Spleen (tissue), 11 donors: Measurements from ENCODE around the gene CCDC171. TPM values are rescaled to one million over a fixed set of nuclear protein-coding genes. Genes with fewer than 3 reads are reported as not detected.
A peak's percentile ranks its signal among the peaks of the same experiment; 100 is the strongest.

ENCODE experiments used
- DNase-seq: peaks from one replicate; pipeline ENCODE4 v3.0.0-alpha.2; 2020
- H3K27ac ChIP-seq, 8 donors: fragments of 200-600 bp; sonication (generic) in 7 of 8; 1 replicate in 4 of 8; 2 replicates in 4 of 8; pipeline versions ENCODE4 v1.5.0 to v1.8.0; 2016 to 2021; ENCODE audit warnings: inconsistent platforms in 4 of 8, mild to moderate bottlenecking in 4 of 8, moderate library complexity in 1 of 8
- H3K27me3 ChIP-seq, 7 donors: fragments of 200-600 bp; sonication (generic) in 6 of 7; replicated peaks in 1 of 7; 1 replicate in 4 of 7; 2 replicates in 3 of 7; pipeline versions ENCODE4 v1.5.0 to v1.8.0; 2016 to 2021; ENCODE audit warnings: inconsistent platforms in 3 of 7, mild to moderate bottlenecking in 1 of 7
- H3K36me3 ChIP-seq, 6 donors: fragments of 200-600 bp; sonication (generic) in 5 of 6; 1 replicate in 4 of 6; 2 replicates in 2 of 6; pipeline versions ENCODE4 v1.5.0 to v1.8.0; 2016 to 2021; ENCODE audit warnings: inconsistent platforms in 2 of 6
- H3K4me1 ChIP-seq, 6 donors: fragments of 200-600 bp; sonication (generic) in 5 of 6; 1 replicate in 3 of 6; 2 replicates in 3 of 6; pipeline versions ENCODE4 v1.5.0 to v1.8.0; 2016 to 2021; ENCODE audit warnings: inconsistent platforms in 3 of 6
- H3K4me3 ChIP-seq, 8 donors: fragments of 200-600 bp; sonication (generic) in 7 of 8; 1 replicate in 4 of 8; 2 replicates in 4 of 8; pipeline versions ENCODE4 v1.5.0 to v1.8.0; 2016 to 2021; ENCODE audit warnings: inconsistent platforms in 4 of 8, mild to moderate bottlenecking in 4 of 8, moderate library complexity in 2 of 8
- H3K9me3 ChIP-seq, 8 donors: fragments of 200-600 bp; sonication (generic) in 7 of 8; 1 replicate in 4 of 8; 2 replicates in 4 of 8; pipeline versions ENCODE4 v1.5.0 to v1.8.0; 2016 to 2021; ENCODE audit warnings: inconsistent platforms in 4 of 8
- CTCF ChIP-seq, 11 experiments: fragments of 200-600 bp in 7 of 11; fragments of 450-650 bp in 4 of 11; sonication (generic) in 4 of 11; IDR thresholded peaks in 8 of 11; conservative IDR thresholded peaks in 3 of 11; 1 replicate in 7 of 11; 2 replicates in 4 of 11; pipeline versions ENCODE4 v1.4.0 to v1.8.0; 2016 to 2021; ENCODE audit warnings: antibody characterized with exemption in 11 of 11, inconsistent platforms in 4 of 11, mild to moderate bottlenecking in 1 of 11
- POLR2A ChIP-seq, 3 donors: fragments of 450-650 bp; IDR thresholded peaks; one replicate each; pipeline ENCODE4 v1.5.1; 2017; ENCODE audit warnings: antibody characterized with exemption in 3 of 3, mild to moderate bottlenecking in 1 of 3
- POLR2AphosphoS5 ChIP-seq, 3 donors: sonication (generic); formaldehyde crosslinking; IDR thresholded peaks; one replicate each; pipeline ENCODE4 v1.5.1; 2017; ENCODE audit warnings: antibody characterized with exemption in 3 of 3
- WGBS, 5 donors: extraction: QIAGEN DNeasy Blood & Tissue Kit in 3 of 5; methylation state at CpG; one replicate each; pipeline versions ENCODE4 v1.1.5 to v1.1.7; 2013 to 2018; 5-methylcytosine and 5-hydroxymethylcytosine counted together
- intact Hi-C: fragments of 100-400 bp; cut with DNase I; formaldehyde crosslinking; loops from one replicate; pipeline ENCODE4 v1.15.0; 2023; ENCODE audit warnings: low total_unique reads
- polyA plus RNA-seq, 3 donors: library from polyadenylated mRNA; stranded (reverse); fragments of 200-250 nt; gene quantifications; one replicate each; pipeline ENCODE4 v1.2.1, GENCODE V29; 2013
- total RNA-seq, 7 donors: library from RNA; depleted of rRNA in 3 of 7; stranded (reverse); fragments of >200 nt in 3 of 7; fragmentation: NEBNext Ultra II Directional in 4 of 7; extraction: Animal tissue kit (Norgen Biotek cat#: 25700) in 4 of 7; gene quantifications; one replicate each; pipeline versions ENCODE4 v1.1.0 to v1.2.1, GENCODE V29; 2016 to 2021
- donor health status: healthy with polysubstance abuse.
- donor health status: DM: no; HTN: no; CAD: no; lungs with moderate emphysema.
- donor health status: DM: no; HTN: no; CAD: no.
- donor health status: Bipolar disorder and iron deficiency.
- donor health status: healthy.
- donor health status: DM: no; HTN: no; CAD: no.
- donor health status: DM: yes; HTN: yes; CAD: no.

Gene CCDC171
- total and polyA plus RNA-seq, 10 donors, result 0.38 to 4.0 (median 2.0) TPM

- DNase-seq, result no peak
- intact Hi-C loops, result no loop called here
- H3K4me3 ChIP-seq, result no peak overlapping the region
- H3K27me3 ChIP-seq, result no peaks in the 10 kb centered on the region
- H3K36me3 ChIP-seq, result no peaks in the 10 kb centered on the region
- H3K4me1 ChIP-seq, result no peaks in the 10 kb centered on the region
- no peaks in the 10 kb centered on the region for H3K9me3 ChIP-seq
- WGBS, 5 donors, result 42 to 96% (median 68%) methylated on average over 2 of the region's 2 CpGs
- H3K27ac ChIP-seq, result no peak overlapping the region
- TF ChIP-seq POLR2AphosphoS5 (IDR thresholded peaks at IDR 0.05) (no peak), CTCF (IDR thresholded peaks at IDR 0.05 in 8 of 11, conservative IDR thresholded peaks at IDR 0.05 in 3 of 11) (peak in 5 of 11 experiments; percentile 21 to 32 (median 30)), POLR2A (IDR thresholded peaks at IDR 0.05) (no peak)
Observed at GRCh38 chr9:15642369-15642962, 89.6 kb downstream of the CCDC171 start.

GRCh38 chr9:15670246-15670645, 117.4 kb downstream of the CCDC171 start:
- H3K4me1 ChIP-seq, result no peaks in the 10 kb centered on the region
- no peak for DNase-seq
- peaks cover 0 to 15% (median 2%) of the 10 kb centered on the region in 8 donors for H3K9me3 ChIP-seq
- no peak for TF ChIP-seq POLR2A (IDR thresholded peaks at IDR 0.05)
- H3K27ac ChIP-seq, result no peak overlapping the region
- intact Hi-C loops, result no loop called here
- H3K4me3 ChIP-seq, result no peak overlapping the region
- H3K36me3 ChIP-seq, result no peaks in the 10 kb centered on the region
- no peaks in the 10 kb centered on the region for H3K27me3 ChIP-seq

- H3K27me3 ChIP-seq, result no peaks in the 10 kb centered on the region
- WGBS, 5 donors, result 92 to 97% (median 95%) methylated on average over 7 of the region's 7 CpGs
Observed at GRCh38 chr9:15670894-15671293, 118.1 kb downstream of the CCDC171 start.

GRCh38 chr9:15693701-15694100, 140.9 kb downstream of the CCDC171 start:
- H3K27me3 ChIP-seq, result no peaks in the 10 kb centered on the region
- no peaks in the 10 kb centered on the region for H3K4me1 ChIP-seq
- TF ChIP-seq CTCF (IDR thresholded peaks at IDR 0.05 in 8 of 11, conservative IDR thresholded peaks at IDR 0.05 in 3 of 11) (no peak), POLR2AphosphoS5 (IDR thresholded peaks at IDR 0.05) (no peak), POLR2A (IDR thresholded peaks at IDR 0.05) (no peak)
- DNase-seq, result no peak
- H3K4me3 ChIP-seq, result no peak overlapping the region
- peaks cover 0 to 15% (median 0%) of the 10 kb centered on the region in 8 donors for H3K9me3 ChIP-seq
- intact Hi-C loops, result no loop called here
- H3K27ac ChIP-seq, result no peak overlapping the region
- H3K36me3 ChIP-seq, result no peaks in the 10 kb centered on the region

More at GRCh38 chr9:15670894-15671293, 118.1 kb downstream of the CCDC171 start:
- DNase-seq, result no peak
- Histone ChIP-seq H3K4me3 (no peak overlapping the region), H3K27ac (no peak overlapping the region), H3K9me3 (peaks cover 0 to 15% (median 2%) of the 10 kb centered on the region in 8 donors), H3K36me3 (no peaks in the 10 kb centered on the region), H3K4me1 (no peaks in the 10 kb centered on the region)
- intact Hi-C loops, result no loop called here
- TF ChIP-seq POLR2AphosphoS5 (IDR thresholded peaks at IDR 0.05), result no peak
- TF ChIP-seq CTCF (IDR thresholded peaks at IDR 0.05 in 8 of 11, conservative IDR thresholded peaks at IDR 0.05 in 3 of 11), result no peak
- TF ChIP-seq POLR2A (IDR thresholded peaks at IDR 0.05), result no peak

- intact Hi-C loops, result no loop called here
- WGBS, 5 donors, result 8 to 24% (median 19%) methylated on average over 1 of the region's 1 CpG
- Histone ChIP-seq H3K4me3 (no peak overlapping the region), H3K36me3 (no peaks in the 10 kb centered on the region), H3K27ac (no peak overlapping the region), H3K9me3 (no peaks in the 10 kb centered on the region), H3K4me1 (no peaks in the 10 kb centered on the region), H3K27me3 (no peaks in the 10 kb centered on the region)
- no peak for DNase-seq
- TF ChIP-seq POLR2AphosphoS5 (IDR thresholded peaks at IDR 0.05) (no peak), POLR2A (IDR thresholded peaks at IDR 0.05) (no peak), CTCF (IDR thresholded peaks at IDR 0.05 in 8 of 11, conservative IDR thresholded peaks at IDR 0.05 in 3 of 11) (no peak)
Observed at GRCh38 chr9:15696979-15697378, 144.1 kb downstream of the CCDC171 start.
